ENCODE measurements around the gene KLC4. TPM values are rescaled to one million over a fixed set of nuclear protein-coding genes. Genes with fewer than 3 reads are reported as not detected.

The KLC4 gene
- total and polyA plus RNA-seq, 9 of the 15 experiments (the other 6 are each of a cell fraction or from before 2014, with no cell fraction given): 1.7 to 16.2 (median 7.7) TPM

- TF ChIP-seq, protein P1, sequence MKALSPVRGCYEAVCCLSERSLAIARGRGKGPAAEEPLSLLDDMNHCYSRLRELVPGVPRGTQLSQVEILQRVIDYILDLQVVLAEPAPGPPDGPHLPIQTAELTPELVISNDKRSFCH (CRISPR knock-in tag; IDR thresholded peaks at IDR 0.05): no peak
- TF ChIP-seq, protein P1 (tag; IDR thresholded peaks at IDR 0.05): no peak
- TF ChIP-seq HDAC1 (IDR thresholded peaks at IDR 0.05) (peak in 1 of 2 experiments; percentile 86; a peak in 2 of 4 replicates), KLF13 (tag; IDR thresholded peaks at IDR 0.05; ENCODE audit: borderline replicate concordance, low read depth) (peak; percentile 54; the same call in 1 of the 2 replicates), DPF2 (IDR thresholded peaks at IDR 0.05) (peak; percentile 49), GTF2E2 (tag; IDR thresholded peaks at IDR 0.05) (peak; percentile 90; the same call in 1 of the 2 replicates), CCAR2 (IDR thresholded peaks at IDR 0.05; ENCODE audit: low read depth, low read length) (no peak), ZNF263 (CRISPR knock-in tag; IDR thresholded peaks at IDR 0.05; ENCODE audit: borderline replicate concordance) (peak; percentile 85), PHF8 (IDR thresholded peaks at IDR 0.05; ENCODE audit: borderline replicate concordance, low read length) (peak; percentile 77; the same call in 1 of the 2 replicates), ZNF57 (CRISPR knock-in tag; IDR thresholded peaks at IDR 0.05) (peak; percentile 3; the same call in 1 of the 2 replicates), IRF2 (CRISPR knock-in tag; IDR thresholded peaks at IDR 0.05) (no peak), ETV5 (CRISPR knock-in tag; IDR thresholded peaks at IDR 0.05; ENCODE audit: low read depth) (0 out of 2 replicates have a peak, but pooled peaks have one; percentile 2), MTF1 (CRISPR knock-in tag; IDR thresholded peaks at IDR 0.05; ENCODE audit: borderline replicate concordance) (no peak), NFIC (IDR thresholded peaks at IDR 0.05) (peak; percentile 45), LARP7 (IDR thresholded peaks at IDR 0.05) (peak; percentile 74; the same call in 1 of the 2 replicates), HCFC1 (IDR thresholded peaks at IDR 0.05; ENCODE audit: low read depth, low read length) (no peak), POLR2B (IDR thresholded peaks at IDR 0.05; ENCODE audit: low read depth, partially characterized antibody) (peak; percentile 54), NKRF (IDR thresholded peaks at IDR 0.05; ENCODE audit: borderline replicate concordance) (peak; percentile 84), U2AF1 (optimal IDR thresholded peaks at IDR 0.05; ENCODE audit: low read depth, low read length) (no peak), KLF6 (CRISPR knock-in tag; IDR thresholded peaks at IDR 0.05; ENCODE audit: borderline replicate concordance) (no peak), ZNF778 (CRISPR knock-in tag; IDR thresholded peaks at IDR 0.05) (no peak), ARID2 (IDR thresholded peaks at IDR 0.05) (no peak), STAG1 (CRISPR knock-in tag; IDR thresholded peaks at IDR 0.05; ENCODE audit: borderline replicate concordance) (no peak)
- TF ChIP-seq, protein P2, sequence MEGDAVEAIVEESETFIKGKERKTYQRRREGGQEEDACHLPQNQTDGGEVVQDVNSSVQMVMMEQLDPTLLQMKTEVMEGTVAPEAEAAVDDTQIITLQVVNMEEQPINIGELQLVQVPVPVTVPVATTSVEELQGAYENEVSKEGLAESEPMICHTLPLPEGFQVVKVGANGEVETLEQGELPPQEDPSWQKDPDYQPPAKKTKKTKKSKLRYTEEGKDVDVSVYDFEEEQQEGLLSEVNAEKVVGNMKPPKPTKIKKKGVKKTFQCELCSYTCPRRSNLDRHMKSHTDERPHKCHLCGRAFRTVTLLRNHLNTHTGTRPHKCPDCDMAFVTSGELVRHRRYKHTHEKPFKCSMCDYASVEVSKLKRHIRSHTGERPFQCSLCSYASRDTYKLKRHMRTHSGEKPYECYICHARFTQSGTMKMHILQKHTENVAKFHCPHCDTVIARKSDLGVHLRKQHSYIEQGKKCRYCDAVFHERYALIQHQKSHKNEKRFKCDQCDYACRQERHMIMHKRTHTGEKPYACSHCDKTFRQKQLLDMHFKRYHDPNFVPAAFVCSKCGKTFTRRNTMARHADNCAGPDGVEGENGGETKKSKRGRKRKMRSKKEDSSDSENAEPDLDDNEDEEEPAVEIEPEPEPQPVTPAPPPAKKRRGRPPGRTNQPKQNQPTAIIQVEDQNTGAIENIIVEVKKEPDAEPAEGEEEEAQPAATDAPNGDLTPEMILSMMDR (IDR thresholded peaks at IDR 0.05 in 2 of 3, conservative IDR thresholded peaks at IDR 0.05 in 1 of 3; ENCODE audit: insufficient read depth in 2 of 3, low read depth in 1 of 3, low read length in 3 of 3): peak in 1 of 3 experiments; percentile 5; a peak in 1 of 6 replicates
Measured at GRCh38 chr6:43013097-43013842, 46.2 kb upstream of the KLC4 start (continued).
